PC-9 (cell line): ENCODE measurements around the gene SMIM10L2A. TPM values are rescaled to one million over a fixed set of nuclear protein-coding genes. Genes with fewer than 3 reads are reported as not detected.
"Not testable (repeated sequence)": the region's sequence is repeated elsewhere in the genome, so short reads cannot be mapped to it uniquely, and the experiment has no call there.

ENCODE experiments used
- BruUV-seq: library from RNA; stranded (reverse); fragments of 400-500 nt; replicated peaks from 2 replicates; lab custom pipeline; 2021; lab: Mats Ljungman, UMichigan
- CTCF ChIA-PET: fragments of 300-600 bp; sonication (Branson Sonifier 250); formaldehyde crosslinking; loops from one replicate; lab custom pipeline; 2022; ENCODE audit warnings: antibody characterized with exemption; lab: Charles Lee
- POLR2A ChIA-PET: fragments of 300-600 bp; sonication (Branson Sonifier 250); formaldehyde crosslinking; loops from one replicate; lab custom pipeline; 2022; ENCODE audit warnings: antibody characterized with exemption; ENCODE audit not compliant: unreplicated experiment; lab: Charles Lee
- DNase-seq, 2 experiments: peaks; one replicate each; pipeline versions ENCODE4 v3.0.0 to v3.0.0-alpha.2; 2015 to 2022; ENCODE audit warnings: mixed read lengths in 1 of 2
- H2AFZ ChIP-seq: fragments of 200-600 bp; sonication (generic); 2 replicates; pipeline ENCODE4 v1.8.1; 2017; ENCODE audit warnings: antibody characterized with exemption
- H3F3A ChIP-seq: fragments of 200-600 bp; sonication (generic); 2 replicates; pipeline ENCODE4 v1.8.1; 2017; ENCODE audit warnings: antibody characterized with exemption, mild to moderate bottlenecking, low read depth; ENCODE audit not compliant: insufficient read depth
- H3K27ac ChIP-seq: fragments of 200-600 bp; sonication (generic); 2 replicates; pipeline ENCODE4 v1.6.1; 2016; ENCODE audit warnings: mixed run types
- H3K27me3 ChIP-seq: fragments of 200-600 bp; sonication (generic); 2 replicates; pipeline ENCODE4 v1.6.1; 2016; ENCODE audit warnings: low read depth, mixed run types; ENCODE audit not compliant: insufficient read depth
- H3K36me3 ChIP-seq: fragments of 200-600 bp; sonication (generic); 2 replicates; pipeline ENCODE4 v1.6.1; 2016; ENCODE audit warnings: low read depth, mixed run types
- H3K4me1 ChIP-seq: fragments of 200-600 bp; sonication (generic); replicated peaks from 2 replicates; pipeline ENCODE4 v1.6.1; 2016; ENCODE audit warnings: mixed run types; ENCODE audit not compliant: insufficient read depth
- H3K4me2 ChIP-seq: fragments of 200-600 bp; sonication (generic); 2 replicates; pipeline ENCODE4 v1.6.1; 2017; ENCODE audit warnings: mixed run types
- H3K4me3 ChIP-seq: fragments of 200-600 bp; sonication (generic); 2 replicates; pipeline ENCODE4 v1.6.1; 2016; ENCODE audit warnings: mixed run types
- H3K79me2 ChIP-seq: fragments of 200-600 bp; sonication (generic); 2 replicates; pipeline ENCODE4 v1.6.1; 2017; ENCODE audit warnings: low read depth, mixed run types
- H3K9me2 ChIP-seq: fragments of 200-600 bp; sonication (generic); 2 replicates; pipeline ENCODE4 v1.8.1; 2017; ENCODE audit warnings: mild to moderate bottlenecking; ENCODE audit not compliant: insufficient read depth
- H3K9me3 ChIP-seq: fragments of 200-600 bp; sonication (generic); 2 replicates; pipeline ENCODE4 v1.8.1; 2016; ENCODE audit warnings: low read depth; ENCODE audit not compliant: insufficient read depth
- H4K20me1 ChIP-seq: fragments of 200-600 bp; sonication (generic); 2 replicates; pipeline ENCODE4 v1.8.1; 2017; ENCODE audit not compliant: insufficient read depth
- EZH2 ChIP-seq: fragments of 200-600 bp; sonication (generic); IDR thresholded peaks from 2 replicates; pipeline ENCODE4 v1.8.0; 2017; ENCODE audit warnings: antibody characterized with exemption, low read depth
- intact Hi-C: fragments of 100-400 bp; cut with micrococcal nuclease; formaldehyde crosslinking; loops from one replicate; pipeline ENCODE4 v1.10.0; 2022; ENCODE audit not compliant: unreplicated experiment
- total RNA-seq: library from RNA; stranded (reverse); gene quantifications from 2 replicates; pipeline ENCODE4 v1.2.3, GENCODE V29; 2021
- TF ChIP-seq, protein P1 (sequence below): fragments of 200-600 bp; sonication (generic); conservative IDR thresholded peaks from 2 replicates; pipeline ENCODE4 v1.6.1; 2017; ENCODE audit warnings: mixed run types, antibody characterized with exemption, mild to moderate bottlenecking, moderate library complexity

The SMIM10L2A gene
- total RNA-seq, 1 experiment from 2014 or later: not detected

- H3F3A ChIP-seq: no peaks in the 10 kb centered on the region
- H3K9me2 ChIP-seq: no peaks in the 10 kb centered on the region
- DNase-seq: no peak
- H3K27me3 ChIP-seq: peaks cover 9% of the 10 kb centered on the region; the same call in 1 of the 2 replicates
- H3K4me3 ChIP-seq: no peak overlapping the region
- H3K79me2 ChIP-seq: no peaks in the 10 kb centered on the region
- BruUV-seq: no TSS peak
- H3K36me3 ChIP-seq: no peaks in the 10 kb centered on the region
- no peak overlapping the region for H3K4me2 ChIP-seq
- POLR2A ChIA-PET: no interaction called here
- no peak overlapping the region for H3K27ac ChIP-seq
- H3K9me3 ChIP-seq: no peaks in the 10 kb centered on the region
- H3K4me1 ChIP-seq: no peaks in the 10 kb centered on the region
- CTCF ChIA-PET: no interaction called here
- H4K20me1 ChIP-seq: no peaks in the 10 kb centered on the region
- no peak overlapping the region for H2AFZ ChIP-seq
- TF ChIP-seq, protein P1, sequence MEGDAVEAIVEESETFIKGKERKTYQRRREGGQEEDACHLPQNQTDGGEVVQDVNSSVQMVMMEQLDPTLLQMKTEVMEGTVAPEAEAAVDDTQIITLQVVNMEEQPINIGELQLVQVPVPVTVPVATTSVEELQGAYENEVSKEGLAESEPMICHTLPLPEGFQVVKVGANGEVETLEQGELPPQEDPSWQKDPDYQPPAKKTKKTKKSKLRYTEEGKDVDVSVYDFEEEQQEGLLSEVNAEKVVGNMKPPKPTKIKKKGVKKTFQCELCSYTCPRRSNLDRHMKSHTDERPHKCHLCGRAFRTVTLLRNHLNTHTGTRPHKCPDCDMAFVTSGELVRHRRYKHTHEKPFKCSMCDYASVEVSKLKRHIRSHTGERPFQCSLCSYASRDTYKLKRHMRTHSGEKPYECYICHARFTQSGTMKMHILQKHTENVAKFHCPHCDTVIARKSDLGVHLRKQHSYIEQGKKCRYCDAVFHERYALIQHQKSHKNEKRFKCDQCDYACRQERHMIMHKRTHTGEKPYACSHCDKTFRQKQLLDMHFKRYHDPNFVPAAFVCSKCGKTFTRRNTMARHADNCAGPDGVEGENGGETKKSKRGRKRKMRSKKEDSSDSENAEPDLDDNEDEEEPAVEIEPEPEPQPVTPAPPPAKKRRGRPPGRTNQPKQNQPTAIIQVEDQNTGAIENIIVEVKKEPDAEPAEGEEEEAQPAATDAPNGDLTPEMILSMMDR: no peak
- no peak for TF ChIP-seq EZH2
- intact Hi-C loops: no loop called here
Observed at GRCh38 chrX:135453381-135453780, 31.6 kb downstream of the SMIM10L2A start.

- Histone ChIP-seq H4K20me1 (no peaks in the 10 kb centered on the region), H3K27me3 (peaks cover 5% of the 10 kb centered on the region; the same call in 1 of the 2 replicates), H3K4me1 (no peaks in the 10 kb centered on the region), H3K4me2 (no peak overlapping the region), H3K36me3 (no peaks in the 10 kb centered on the region), H3K4me3 (no peak overlapping the region), H3F3A (no peaks in the 10 kb centered on the region), H3K79me2 (no peaks in the 10 kb centered on the region), H3K27ac (no peak overlapping the region), H3K9me3 (no peaks in the 10 kb centered on the region), H2AFZ (no peak overlapping the region), H3K9me2 (no peaks in the 10 kb centered on the region)
- no peak for TF ChIP-seq EZH2
- TF ChIP-seq, protein P1: no peak
- CTCF ChIA-PET: no interaction called here
- POLR2A ChIA-PET: no interaction called here
- intact Hi-C loops: no loop called here
- no TSS peak for BruUV-seq
- DNase-seq: no peak
Observed at GRCh38 chrX:135454816-135455215, 33.1 kb downstream of the SMIM10L2A start.

DNA sequence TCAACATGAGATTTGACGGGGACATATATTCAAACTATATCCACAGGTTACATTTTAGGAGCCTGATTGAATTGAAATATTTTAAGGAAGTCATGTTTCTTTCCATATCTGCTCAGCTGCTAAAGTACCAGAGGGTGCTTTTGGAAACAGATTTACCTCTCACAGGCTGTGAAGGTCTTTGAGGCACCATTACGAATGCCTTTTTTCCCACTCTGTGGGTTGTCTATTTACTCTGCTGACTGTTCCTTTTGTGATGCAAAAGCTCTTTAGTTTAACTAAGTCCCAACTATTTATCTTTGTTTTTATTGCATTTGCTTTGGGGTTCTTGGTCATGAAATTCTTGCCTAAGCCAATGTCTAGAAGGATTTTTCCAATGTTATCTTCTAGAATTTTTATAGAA, 40.0 kb downstream of the SMIM10L2A start:
- H3K9me2 ChIP-seq, H3K79me2 ChIP-seq, H4K20me1 ChIP-seq, H3K36me3 ChIP-seq, H3K27ac ChIP-seq, H3F3A ChIP-seq, H3K9me3 ChIP-seq, H3K4me2 ChIP-seq, POLR2A ChIA-PET, H2AFZ ChIP-seq, H3K4me1 ChIP-seq, CTCF ChIA-PET, BruUV-seq, DNase-seq, intact Hi-C loops, H3K4me3 ChIP-seq: not testable (repeated sequence)
- H3K27me3 ChIP-seq: peaks cover 27% of the 10 kb centered on the region; the same call in 1 of the 2 replicates

GRCh38 chrX:135463937-135464336, 42.2 kb downstream of the SMIM10L2A start:
- H3K36me3 ChIP-seq: no peaks in the 10 kb centered on the region
- no peak overlapping the region for H3K4me3 ChIP-seq
- H3K27me3 ChIP-seq: peaks cover 27% of the 10 kb centered on the region
- ChIA-PET CTCF (interaction anchor here (0.5 kb wide), 1 partner anchor 146 kb away, joined by 4 read pairs; no protein-coding TSS in a partner anchor), POLR2A (no interaction called here)
- H3K4me1 ChIP-seq: no peaks in the 10 kb centered on the region
- no peaks in the 10 kb centered on the region for H4K20me1 ChIP-seq
- no TSS peak for BruUV-seq
- no peak for TF ChIP-seq EZH2
- TF ChIP-seq, protein P1: no peak; the same call in 1 of the 2 replicates
- H3F3A ChIP-seq: no peaks in the 10 kb centered on the region
- no peaks in the 10 kb centered on the region for H3K9me3 ChIP-seq
- H3K9me2 ChIP-seq: no peaks in the 10 kb centered on the region
- H3K27ac ChIP-seq: no peak overlapping the region
- H2AFZ ChIP-seq: no peak overlapping the region
- intact Hi-C loops: no loop called here
- H3K79me2 ChIP-seq: no peaks in the 10 kb centered on the region
- DNase-seq: no peak
- no peak overlapping the region for H3K4me2 ChIP-seq
